Measurements from ENCODE around the gene MRPL14.
"Not testable (repeated sequence)": the region's sequence is repeated elsewhere in the genome, so short reads cannot be mapped to it uniquely, and the experiment has no call there.

MRPL14 gene

DNA sequence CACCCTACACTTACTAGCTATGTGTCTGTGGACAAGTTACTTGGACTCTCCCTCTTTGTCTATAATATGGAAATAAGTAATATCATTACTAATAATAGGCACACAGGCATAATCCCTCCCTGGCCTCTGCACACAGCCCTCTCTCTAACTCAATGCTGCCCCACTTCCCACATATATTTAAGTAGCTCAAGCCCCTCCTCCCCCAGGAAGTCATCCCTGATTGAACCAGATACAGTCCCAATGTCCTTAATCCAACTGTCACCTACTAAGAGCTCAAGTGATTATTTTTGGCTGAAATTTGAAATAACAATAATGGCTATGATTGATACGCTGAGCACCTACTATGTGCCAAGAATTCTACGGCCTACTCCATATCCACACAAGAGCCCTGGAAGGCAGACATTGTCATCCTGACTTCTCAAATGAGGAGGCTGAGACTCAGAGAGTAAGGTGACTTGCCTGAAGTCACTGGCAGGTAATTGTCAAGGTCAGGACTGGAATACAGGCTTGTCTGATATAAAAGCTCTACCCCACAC lies 29.4 kb downstream of the MRPL14 start:
- DNase-seq (ENCODE audit: low spot score): no peak

DNA sequence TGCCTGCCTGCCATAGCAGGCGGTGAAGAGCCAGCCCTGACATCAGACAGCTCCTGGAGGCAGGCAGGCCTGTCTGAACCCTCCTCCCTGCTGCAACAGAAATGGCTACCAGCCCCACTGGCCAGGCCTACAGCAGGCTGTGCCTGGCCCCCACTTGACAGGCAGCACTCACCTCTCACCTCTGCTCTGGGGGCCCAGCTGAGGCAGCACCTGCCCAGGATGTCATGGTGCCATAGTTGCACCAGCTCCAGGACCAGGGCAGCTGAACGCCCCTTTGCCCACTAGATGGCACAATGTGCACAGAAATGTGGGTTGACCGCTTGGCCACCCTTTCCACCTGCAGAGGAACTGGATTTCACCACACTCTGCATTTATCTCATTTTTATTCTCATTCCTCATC lies 30.6 kb downstream of the MRPL14 start:
- DNase-seq (ENCODE audit: low spot score): peak; percentile 72

DNA sequence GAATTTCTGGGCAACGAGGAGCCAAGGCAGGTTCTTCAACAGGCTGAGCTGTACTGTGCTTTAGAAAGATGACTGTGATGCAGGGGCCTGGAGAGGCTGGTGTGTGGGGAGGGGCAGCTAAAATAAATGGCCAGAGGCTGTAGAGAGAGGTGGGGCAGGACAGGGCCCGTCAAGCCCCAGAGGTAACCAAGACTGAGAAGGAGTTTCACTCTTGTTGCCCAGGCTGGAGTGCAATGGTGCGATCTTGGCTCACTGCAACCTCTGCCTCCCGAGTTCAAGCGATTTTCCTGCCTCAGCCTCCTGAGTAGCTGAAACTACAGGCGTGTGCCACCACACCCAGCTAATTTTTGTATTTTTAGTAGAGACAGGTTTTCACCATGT lies 32.0 kb downstream of the MRPL14 start:
- DNase-seq (ENCODE audit: low spot score): not testable (repeated sequence)

- no peak for DNase-seq (ENCODE audit: low spot score)
Observed at GRCh38 chr6:44094403-44095242, 32.6 kb downstream of the MRPL14 start.

DNA sequence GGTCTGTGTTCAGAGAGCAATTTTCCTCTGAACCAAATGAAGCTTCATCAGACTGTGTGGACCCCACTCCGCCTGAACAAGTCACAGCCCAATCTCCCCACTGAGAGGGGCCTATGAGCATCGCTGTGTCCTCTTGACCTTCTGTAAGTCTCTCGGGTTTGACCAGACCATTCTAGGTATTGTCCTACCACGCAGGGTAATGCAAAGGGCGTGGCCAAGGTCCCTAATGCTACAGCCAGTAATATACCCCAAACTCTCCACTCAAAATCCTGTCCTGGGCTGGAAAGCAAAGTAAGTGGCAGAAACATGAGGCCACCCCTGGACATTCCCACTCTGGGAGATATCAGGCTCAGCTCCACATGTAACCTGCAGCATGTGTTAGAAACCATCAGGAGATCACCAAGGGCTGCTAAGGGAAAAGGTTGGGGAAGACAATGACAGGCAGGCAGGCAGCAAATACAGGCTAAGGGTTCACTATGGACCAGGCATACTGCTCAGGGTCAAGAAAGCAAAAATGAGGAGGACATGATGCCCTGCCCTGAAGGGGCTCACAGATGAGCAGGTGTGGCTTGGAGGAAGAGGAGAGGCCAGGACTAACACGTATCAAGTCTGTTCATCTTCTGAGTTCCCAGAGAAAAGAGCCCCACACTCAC lies 33.4 kb downstream of the MRPL14 start:
- no peak for DNase-seq (ENCODE audit: low spot score)

DNA sequence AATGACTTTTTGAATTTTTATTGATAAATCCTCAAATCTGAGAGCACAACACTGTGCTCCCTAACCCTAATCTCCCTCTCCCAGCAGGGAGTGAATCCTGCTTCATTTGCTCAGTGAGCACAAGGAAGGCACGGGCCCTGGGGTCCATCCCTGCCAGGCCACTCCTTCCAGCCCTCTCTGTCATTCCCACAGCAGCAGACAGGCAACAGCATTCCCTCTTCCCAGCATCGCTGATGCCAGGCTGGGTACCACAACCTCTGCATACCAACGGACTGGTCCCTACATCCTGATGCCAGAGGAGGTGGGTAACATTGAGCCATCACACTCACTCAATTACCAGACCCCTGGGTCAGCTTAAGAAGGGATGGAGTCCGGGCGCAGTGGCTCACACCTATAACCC lies 34.2 kb downstream of the MRPL14 start:
- DNase-seq (ENCODE audit: low spot score): no peak

GRCh38 chr6:44091981-44092884 lies 35.0 kb downstream of the MRPL14 start:
- no peak for DNase-seq (ENCODE audit: low spot score)

DNA sequence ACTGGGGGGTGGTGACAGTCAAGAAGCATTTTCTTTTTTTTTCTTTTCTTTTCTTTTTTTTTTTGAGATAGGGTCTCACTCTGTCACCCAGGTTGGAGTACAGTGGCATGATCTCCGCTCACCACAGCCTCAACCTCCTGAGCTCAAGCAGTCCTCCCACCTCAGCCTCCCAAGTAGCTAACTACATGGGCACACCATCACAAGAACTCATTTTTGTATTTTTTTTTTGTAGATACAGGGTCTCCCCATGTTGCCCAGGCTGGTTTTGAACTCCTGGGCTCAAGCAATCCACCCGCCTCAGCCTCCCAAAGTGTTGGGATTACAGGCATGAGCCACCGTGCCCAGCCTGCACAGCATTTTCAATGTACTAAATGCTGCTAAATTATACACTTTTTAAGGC lies 35.9 kb downstream of the MRPL14 start:
- not testable (repeated sequence) for DNase-seq (ENCODE audit: low spot score)

DNA sequence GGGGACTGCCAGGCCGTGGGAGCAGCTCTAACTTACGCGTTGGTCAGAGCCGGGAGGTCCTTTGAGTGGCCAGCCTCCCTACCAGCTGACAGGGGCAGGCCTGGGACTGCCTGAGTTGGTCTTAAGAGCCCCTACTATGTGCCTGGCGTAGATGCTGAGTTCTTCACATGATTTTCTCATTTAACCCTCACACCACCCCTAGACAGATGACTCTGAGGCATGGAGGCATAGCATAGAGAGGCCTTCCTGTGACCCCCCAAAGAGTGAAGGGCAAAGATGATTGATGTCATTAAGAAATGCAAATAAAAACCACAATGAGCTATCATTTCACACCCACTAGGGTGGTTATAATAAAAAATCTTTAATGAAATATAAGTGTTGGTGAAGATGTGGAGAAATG lies 36.8 kb downstream of the MRPL14 start:
- no peak for DNase-seq (ENCODE audit: low spot score)

- no peak for DNase-seq (ENCODE audit: low spot score)
Observed at GRCh38 chr6:44088827-44089590, 38.2 kb downstream of the MRPL14 start.

DNA sequence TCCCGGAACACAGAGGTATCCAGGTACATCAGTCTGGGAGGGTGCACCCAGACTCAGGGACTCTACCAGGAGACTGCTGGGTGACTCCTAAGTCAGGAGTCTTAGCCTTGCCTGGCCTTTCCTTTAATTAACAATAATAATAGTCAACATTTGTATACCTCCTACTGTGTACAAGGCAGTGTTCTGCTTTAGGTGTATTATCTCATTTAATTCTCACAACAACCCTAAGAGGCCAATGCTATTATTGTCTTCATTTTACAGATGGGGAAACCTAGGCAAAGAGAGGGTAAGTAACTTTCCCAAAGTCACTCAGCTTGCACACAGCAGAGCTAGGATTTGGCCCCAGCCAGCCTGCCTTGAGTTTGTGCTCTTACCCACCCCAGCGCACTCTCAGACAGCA lies 39.6 kb downstream of the MRPL14 start:
- no peak for DNase-seq (ENCODE audit: low spot score)

DNA sequence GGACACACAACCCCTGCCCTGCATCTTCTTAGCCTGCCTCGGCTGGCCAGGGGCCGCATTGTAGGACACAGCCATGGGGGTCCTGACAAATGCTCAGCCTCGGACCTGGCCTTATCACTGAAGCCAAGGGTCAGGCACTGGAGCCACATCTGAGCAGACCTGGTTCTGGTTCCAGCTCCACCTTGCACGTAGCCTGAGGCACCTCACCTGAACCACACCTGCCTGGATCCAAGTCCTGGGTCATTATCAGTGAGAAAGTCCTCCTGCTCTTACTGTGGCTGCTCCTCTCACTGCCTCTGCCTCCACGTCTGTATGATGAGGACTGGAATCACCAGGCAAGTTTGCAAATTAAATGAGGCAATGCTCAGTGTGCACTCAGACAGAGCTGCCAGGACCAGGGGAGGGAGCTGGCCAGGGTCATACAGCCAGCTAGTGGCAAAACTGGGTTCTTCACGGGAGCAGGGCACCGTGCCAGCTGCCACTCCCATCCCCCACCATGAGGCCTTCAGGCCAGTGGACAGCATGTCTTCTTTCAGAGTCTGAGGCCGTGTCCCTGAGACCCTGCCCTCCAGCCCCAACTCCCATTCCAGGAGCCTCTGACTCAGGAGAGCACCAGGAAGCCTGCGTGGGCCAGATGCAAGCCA lies 40.2 kb downstream of the MRPL14 start:
- DNase-seq (ENCODE audit: low spot score): no peak

DNA sequence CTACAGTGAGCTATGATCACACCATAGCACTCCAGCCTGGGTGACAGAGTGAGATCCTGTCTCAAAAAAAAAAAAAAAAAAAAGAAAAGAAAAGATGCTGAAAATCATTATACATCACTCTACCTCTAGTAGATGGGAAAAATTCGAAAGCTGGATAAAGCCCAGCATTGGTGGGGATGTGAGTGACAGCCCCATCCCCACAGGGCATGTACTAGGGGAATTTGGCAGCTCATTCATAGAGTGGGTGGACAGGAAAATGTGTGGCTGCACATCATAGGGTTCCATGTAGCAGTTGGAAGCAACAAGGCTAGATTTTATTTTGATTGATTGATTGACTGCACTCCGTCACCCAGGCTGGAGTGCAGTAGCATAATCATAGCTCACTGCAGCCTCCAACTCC lies 42.0 kb downstream of the MRPL14 start:
- DNase-seq (ENCODE audit: low spot score): no peak

- DNase-seq (ENCODE audit: low spot score): no peak
Observed at GRCh38 chr6:44084231-44085014, 42.8 kb downstream of the MRPL14 start.

DNA sequence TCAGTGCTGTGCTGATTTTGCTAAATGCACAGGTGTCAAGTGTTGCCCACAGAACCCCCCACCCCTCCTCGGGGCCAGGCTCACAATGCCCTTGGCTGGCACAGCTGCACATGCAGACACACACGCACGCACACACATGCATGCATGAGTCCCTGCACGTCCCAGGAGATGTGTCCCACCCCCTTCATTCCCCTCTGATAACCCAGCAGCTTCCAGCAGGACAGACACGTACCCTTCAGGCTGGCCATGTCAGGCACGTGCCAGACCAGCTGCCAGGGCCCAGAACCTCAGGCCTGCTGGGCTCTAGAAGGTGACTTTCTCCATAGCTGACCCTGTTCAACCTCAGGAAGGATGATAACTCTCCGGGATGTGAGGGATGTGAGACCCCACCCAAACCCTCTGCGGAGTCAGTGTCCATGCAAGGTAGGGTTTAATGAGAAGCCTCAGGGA lies 44.4 kb downstream of the MRPL14 start:
- DNase-seq (ENCODE audit: low spot score): no peak

DNA sequence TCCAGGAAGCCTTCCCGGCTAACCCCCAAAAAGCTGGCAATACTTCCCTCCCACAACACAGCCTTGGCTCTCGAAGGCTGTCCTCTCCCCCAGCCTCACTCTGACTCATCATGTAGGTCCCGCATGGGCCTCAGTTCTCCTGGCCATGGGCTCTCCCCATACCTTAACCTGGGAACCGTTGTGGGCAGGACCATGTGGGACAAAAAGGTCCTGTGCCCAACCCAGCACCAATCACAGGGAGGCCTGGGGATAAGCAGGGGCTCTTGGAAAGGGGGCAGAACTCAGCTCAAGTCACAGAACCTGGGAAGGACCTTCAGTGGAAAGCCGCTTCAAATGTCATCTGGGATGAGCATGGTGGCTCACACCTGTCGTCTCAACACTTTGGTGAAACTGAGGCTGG lies 45.5 kb downstream of the MRPL14 start:
- no peak for DNase-seq (ENCODE audit: low spot score)

DNA sequence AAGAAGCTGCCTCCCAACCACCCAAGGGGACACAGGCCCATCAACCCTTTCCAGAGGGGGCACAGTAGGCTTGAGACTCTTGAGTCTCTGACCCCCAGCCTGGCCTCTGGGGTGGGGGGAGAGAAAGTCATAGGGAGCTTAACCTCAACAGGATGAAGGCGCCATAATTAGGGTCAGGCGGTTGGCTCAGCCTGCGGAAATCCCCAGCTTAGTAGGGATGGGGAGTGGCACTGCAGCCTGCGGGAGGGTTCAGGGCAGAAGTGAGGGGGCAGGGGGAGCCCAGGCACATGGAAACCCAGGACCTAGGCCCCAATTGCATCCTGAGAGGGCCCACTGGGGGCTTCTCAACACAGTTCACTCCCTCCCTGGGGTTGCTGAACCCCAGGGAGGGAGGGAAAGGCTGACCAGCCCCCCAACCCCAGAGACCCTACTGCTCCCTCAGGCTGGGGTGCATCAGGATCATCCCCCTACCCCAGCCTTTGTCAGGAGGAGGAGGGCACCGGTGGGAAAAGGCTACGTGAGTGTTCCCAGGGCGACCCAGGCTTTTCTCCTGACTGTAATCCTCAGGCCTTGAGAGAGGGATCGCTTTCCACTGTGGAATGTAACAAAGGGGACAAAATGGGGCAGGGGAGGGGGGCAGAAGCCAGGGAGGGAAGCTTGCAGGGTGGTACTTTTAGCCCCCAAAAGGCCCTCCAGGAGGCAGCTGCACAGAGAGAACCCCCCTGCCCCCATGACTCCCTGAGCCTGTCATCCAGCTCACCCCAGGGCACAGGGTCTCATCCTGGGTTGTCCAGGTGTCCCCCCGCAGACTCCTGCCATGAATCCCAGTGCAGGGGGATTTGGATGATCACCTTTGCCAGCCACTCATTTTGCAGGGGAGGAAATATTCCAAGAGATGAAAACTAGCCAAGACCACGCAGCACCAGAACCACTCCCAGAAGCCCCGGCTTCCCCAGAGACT lies 46.4 kb downstream of the MRPL14 start:
- DNase-seq (ENCODE audit: low spot score): no peak

DNA sequence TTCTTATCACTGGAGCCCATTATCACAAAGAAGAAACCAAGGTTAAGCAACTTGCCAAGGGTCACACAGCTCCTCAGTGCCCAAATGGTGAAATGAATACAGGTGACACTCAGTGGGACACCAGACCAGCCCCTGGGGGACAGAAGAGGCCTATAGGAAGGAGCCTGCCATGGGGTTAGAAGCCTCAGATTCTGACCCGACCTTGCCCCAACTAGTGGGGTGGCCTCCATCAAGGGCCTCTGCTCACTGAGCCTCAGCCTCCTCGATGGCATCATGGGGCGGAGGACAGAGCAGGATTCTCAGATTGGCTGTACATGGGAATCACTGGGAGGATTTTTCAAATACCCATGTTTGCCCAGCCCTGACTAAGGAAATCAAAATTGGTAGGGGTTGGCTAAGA lies 47.6 kb downstream of the MRPL14 start:
- DNase-seq (ENCODE audit: low spot score): no peak
